OCI-LY1 (cell line): Measurements from ENCODE around the gene C3.

Experiments
- H2AFZ ChIP-seq: fragments of 200-600 bp; sonication (generic), shearing (Covaris generic); 2 replicates; pipeline ENCODE4 v1.6.0; 2014; ENCODE audit warnings: antibody characterized with exemption, mild to moderate bottlenecking, low read length
- H3F3A ChIP-seq: fragments of 200-600 bp; sonication (generic), shearing (Covaris generic); 2 replicates; pipeline ENCODE4 v1.6.0; 2014; ENCODE audit warnings: mild to moderate bottlenecking, antibody characterized with exemption, low read length, moderate library complexity; ENCODE audit not compliant: insufficient read depth
- H3K27ac ChIP-seq: fragments of 200-600 bp; sonication (generic); 2 replicates; pipeline ENCODE4 v1.5.1; 2014; ENCODE audit warnings: low read length, mixed run types, mild to moderate bottlenecking, low read depth; ENCODE audit not compliant: poor library complexity, severe bottlenecking
- H3K27me3 ChIP-seq: fragments of 200-600 bp; sonication (generic); 2 replicates; pipeline ENCODE4 v1.6.0; 2014; ENCODE audit warnings: antibody characterized with exemption, mild to moderate bottlenecking, low read length, moderate library complexity; ENCODE audit not compliant: insufficient read depth
- H3K36me3 ChIP-seq: fragments of 200-600 bp; sonication (generic); 2 replicates; pipeline ENCODE4 v1.6.1; 2014; ENCODE audit warnings: mild to moderate bottlenecking, antibody characterized with exemption, low read length, moderate library complexity, mixed read lengths; ENCODE audit not compliant: insufficient read depth
- H3K4me1 ChIP-seq: fragments of 200-600 bp; sonication (generic); 2 replicates; pipeline ENCODE4 v1.5.1; 2014; ENCODE audit warnings: mild to moderate bottlenecking, low read length, moderate library complexity; ENCODE audit not compliant: insufficient read depth, severe bottlenecking
- H3K4me2 ChIP-seq: fragments of 200-600 bp; sonication (generic), shearing (Covaris generic); 2 replicates; pipeline ENCODE4 v1.6.1; 2014; ENCODE audit warnings: low read length
- H3K4me3 ChIP-seq: fragments of 200-600 bp; sonication (generic); 2 replicates; pipeline ENCODE4 v1.5.1; 2014; ENCODE audit warnings: low read length, low read depth, mild to moderate bottlenecking, mixed read lengths; ENCODE audit not compliant: poor library complexity, severe bottlenecking
- H3K79me2 ChIP-seq: fragments of 200-600 bp; shearing (Covaris generic); 2 replicates; pipeline ENCODE4 v1.6.1; 2016; ENCODE audit warnings: mixed run types, low read length, mixed read lengths; ENCODE audit not compliant: insufficient read depth
- H3K9ac ChIP-seq: fragments of 200-600 bp; sonication (generic), shearing (Covaris generic); 2 replicates; pipeline ENCODE4 v1.6.1; 2014; ENCODE audit warnings: mild to moderate bottlenecking, low read length, mixed read lengths
- H3K9me2 ChIP-seq: fragments of 200-600 bp; sonication (generic), shearing (Covaris generic); 2 replicates; pipeline ENCODE4 v1.6.1; 2014; ENCODE audit warnings: low read depth, mild to moderate bottlenecking, low read length, mixed read lengths
- H3K9me3 ChIP-seq: fragments of 200-600 bp; shearing (Covaris generic); 2 replicates; pipeline ENCODE4 v1.6.1; 2014; ENCODE audit warnings: low read length, mixed read lengths
- H4K20me1 ChIP-seq: fragments of 200-600 bp; sonication (generic), shearing (Covaris generic); 2 replicates; pipeline ENCODE4 v1.6.0; 2016; ENCODE audit warnings: mild to moderate bottlenecking, low read length; ENCODE audit not compliant: insufficient read depth
- EZH2 ChIP-seq: fragments of 200-600 bp; sonication (generic), shearing (Covaris generic); IDR thresholded peaks from 2 replicates; pipeline ENCODE4 v1.8.0; 2017; ENCODE audit warnings: borderline replicate concordance, mixed run types, mild to moderate bottlenecking, antibody characterized with exemption, low read length, moderate library complexity, mixed read lengths
- TF ChIP-seq, protein P1 (sequence below): fragments of 200-600 bp; sonication (generic), shearing (Covaris generic); IDR thresholded peaks from 2 replicates; pipeline ENCODE4 v1.5.1; 2017; ENCODE audit warnings: mild to moderate bottlenecking, antibody characterized with exemption, low read length, moderate library complexity, mixed read lengths

Gene C3

DNA sequence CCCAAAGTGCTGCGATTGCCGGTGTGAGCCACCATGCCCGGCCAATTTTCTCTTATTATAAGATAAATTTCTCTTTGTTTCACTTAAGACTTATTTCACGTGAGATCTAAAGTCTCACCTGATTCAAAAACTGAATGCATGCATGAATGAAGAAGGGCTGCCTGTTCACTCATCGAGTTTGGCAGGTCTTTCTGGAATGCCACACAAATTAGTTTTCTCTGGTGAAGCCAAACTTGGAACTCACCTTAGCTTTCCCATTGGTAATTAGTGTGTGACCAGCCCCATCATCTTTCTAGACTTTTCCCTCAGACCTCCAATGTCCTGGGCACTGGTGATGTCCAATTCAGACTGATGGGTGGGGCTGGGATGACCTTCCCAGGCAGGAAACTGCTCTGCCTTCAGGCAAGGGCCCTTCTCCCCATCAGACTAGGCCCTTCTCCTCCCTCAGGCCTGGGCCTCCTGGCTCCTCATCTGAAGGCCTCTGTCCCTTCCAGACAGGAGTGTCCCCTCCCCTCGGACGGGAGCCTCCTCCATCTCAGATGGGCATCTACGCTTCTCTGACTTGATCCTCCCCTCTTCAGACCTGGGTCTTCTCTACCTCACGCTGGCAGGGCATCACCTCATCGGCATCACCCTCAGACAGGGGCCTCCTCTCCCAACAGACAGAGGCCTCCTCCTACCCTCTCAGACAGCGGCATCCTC, 14.4 kb downstream of the C3 start:
- Histone ChIP-seq H3K27me3 (peaks cover 4% of the 10 kb centered on the region; the same call in 1 of the 2 replicates), H4K20me1 (no peaks in the 10 kb centered on the region), H3K36me3 (no peaks in the 10 kb centered on the region), H3K9ac (no peak overlapping the region), H3K27ac (no peak overlapping the region), H3K4me2 (no peak overlapping the region), H3K4me1 (no peaks in the 10 kb centered on the region), H2AFZ (no peak overlapping the region), H3F3A (no peaks in the 10 kb centered on the region), H3K9me2 (no peaks in the 10 kb centered on the region), H3K9me3 (no peaks in the 10 kb centered on the region), H3K79me2 (no peaks in the 10 kb centered on the region), H3K4me3 (no peak overlapping the region)
- no peak for TF ChIP-seq EZH2
- TF ChIP-seq, protein P1, sequence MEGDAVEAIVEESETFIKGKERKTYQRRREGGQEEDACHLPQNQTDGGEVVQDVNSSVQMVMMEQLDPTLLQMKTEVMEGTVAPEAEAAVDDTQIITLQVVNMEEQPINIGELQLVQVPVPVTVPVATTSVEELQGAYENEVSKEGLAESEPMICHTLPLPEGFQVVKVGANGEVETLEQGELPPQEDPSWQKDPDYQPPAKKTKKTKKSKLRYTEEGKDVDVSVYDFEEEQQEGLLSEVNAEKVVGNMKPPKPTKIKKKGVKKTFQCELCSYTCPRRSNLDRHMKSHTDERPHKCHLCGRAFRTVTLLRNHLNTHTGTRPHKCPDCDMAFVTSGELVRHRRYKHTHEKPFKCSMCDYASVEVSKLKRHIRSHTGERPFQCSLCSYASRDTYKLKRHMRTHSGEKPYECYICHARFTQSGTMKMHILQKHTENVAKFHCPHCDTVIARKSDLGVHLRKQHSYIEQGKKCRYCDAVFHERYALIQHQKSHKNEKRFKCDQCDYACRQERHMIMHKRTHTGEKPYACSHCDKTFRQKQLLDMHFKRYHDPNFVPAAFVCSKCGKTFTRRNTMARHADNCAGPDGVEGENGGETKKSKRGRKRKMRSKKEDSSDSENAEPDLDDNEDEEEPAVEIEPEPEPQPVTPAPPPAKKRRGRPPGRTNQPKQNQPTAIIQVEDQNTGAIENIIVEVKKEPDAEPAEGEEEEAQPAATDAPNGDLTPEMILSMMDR = no peak

DNA sequence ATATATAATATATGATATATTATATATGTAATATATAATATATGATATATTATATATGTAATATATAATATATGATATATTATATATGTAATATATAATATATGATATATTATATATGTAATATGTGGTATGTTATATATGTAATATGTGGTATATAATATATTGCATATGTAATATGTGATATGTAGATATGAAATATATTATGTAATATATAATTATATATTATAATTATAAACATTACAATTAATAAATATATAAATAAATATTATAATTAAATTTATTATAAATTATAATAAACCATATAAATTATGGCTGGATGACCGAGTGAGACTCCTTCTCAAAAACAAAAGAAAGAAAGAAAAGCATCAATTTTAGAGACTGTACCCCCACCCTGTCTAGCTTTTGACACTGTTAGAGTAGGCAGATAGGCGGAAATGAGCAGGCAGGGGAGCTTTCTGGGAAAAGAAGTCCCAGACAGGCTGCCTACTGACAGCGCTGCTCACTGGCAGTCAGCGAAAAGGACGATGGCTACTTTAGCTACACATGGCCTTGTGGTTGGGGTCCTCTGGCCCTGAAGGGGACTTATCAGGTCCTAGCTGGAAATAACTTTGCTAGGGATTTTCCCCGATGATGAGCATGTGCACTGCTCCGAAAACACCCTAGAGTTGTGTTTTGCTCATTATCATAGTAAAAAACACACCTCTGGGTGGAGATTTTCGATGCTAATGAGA, 19.7 kb downstream of the C3 start:
- H3K79me2 ChIP-seq = no peaks in the 10 kb centered on the region
- no peak overlapping the region for H3K4me2 ChIP-seq
- H3K9ac ChIP-seq = no peak overlapping the region
- peaks cover 4% of the 10 kb centered on the region; the same call in 1 of the 2 replicates for H3K27me3 ChIP-seq
- H3K36me3 ChIP-seq = no peaks in the 10 kb centered on the region
- no peaks in the 10 kb centered on the region for H3K4me1 ChIP-seq
- H2AFZ ChIP-seq = no peak overlapping the region
- no peaks in the 10 kb centered on the region for H4K20me1 ChIP-seq
- TF ChIP-seq, protein P1 = no peak
- TF ChIP-seq EZH2 = no peak
- no peak overlapping the region for H3K27ac ChIP-seq
- 0 out of 2 replicates have a peak, but pooled peaks cover 3% of the 10 kb centered on the region for H3K9me3 ChIP-seq
- H3F3A ChIP-seq = no peaks in the 10 kb centered on the region
- no peaks in the 10 kb centered on the region for H3K9me2 ChIP-seq
- H3K4me3 ChIP-seq = no peak overlapping the region

DNA sequence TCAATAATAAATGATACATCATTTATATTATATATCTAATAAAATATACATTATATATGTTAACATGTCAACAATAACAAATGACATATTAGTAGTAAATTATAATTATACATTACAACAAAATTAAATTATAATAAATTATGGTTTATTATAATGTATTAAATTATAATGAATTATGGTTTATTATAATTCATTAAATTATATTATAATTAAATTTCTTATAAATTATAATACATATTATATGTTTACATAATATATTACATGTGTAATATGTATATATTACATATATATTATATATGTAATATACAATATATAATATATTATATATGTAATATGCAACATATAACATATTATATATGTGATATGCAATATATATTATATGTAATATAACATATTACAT, 20.5 kb downstream of the C3 start:
- TF ChIP-seq EZH2 = no peak
- TF ChIP-seq, protein P1 = no peak
- Histone ChIP-seq H3K9me2 (no peaks in the 10 kb centered on the region), H2AFZ (no peak overlapping the region), H4K20me1 (no peaks in the 10 kb centered on the region), H3K4me1 (no peaks in the 10 kb centered on the region), H3K4me3 (no peak overlapping the region), H3K27ac (no peak overlapping the region), H3K79me2 (no peaks in the 10 kb centered on the region), H3K9ac (no peak overlapping the region), H3K4me2 (no peak overlapping the region), H3F3A (no peaks in the 10 kb centered on the region), H3K36me3 (no peaks in the 10 kb centered on the region), H3K27me3 (peaks cover 4% of the 10 kb centered on the region; the same call in 1 of the 2 replicates), H3K9me3 (0 out of 2 replicates have a peak, but pooled peaks cover 3% of the 10 kb centered on the region)
